GM19035 (cell line): ENCODE results near the gene ALG14.
A peak's percentile ranks its signal among the peaks of the same experiment; 100 is the strongest.
"Not testable (repeated sequence)": the region's sequence is repeated elsewhere in the genome, so short reads cannot be mapped to it uniquely, and the experiment has no call there.

Source experiments
- ATAC-seq: cut with Tn5 transposase; IDR thresholded peaks from one replicate; pipeline ENCODE4 v1.9.1; 2021; ENCODE audit not compliant: unreplicated experiment

The ALG14 gene, protein sequence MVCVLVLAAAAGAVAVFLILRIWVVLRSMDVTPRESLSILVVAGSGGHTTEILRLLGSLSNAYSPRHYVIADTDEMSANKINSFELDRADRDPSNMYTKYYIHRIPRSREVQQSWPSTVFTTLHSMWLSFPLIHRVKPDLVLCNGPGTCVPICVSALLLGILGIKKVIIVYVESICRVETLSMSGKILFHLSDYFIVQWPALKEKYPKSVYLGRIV

GRCh38 chr1:95072532-95073419 lies at the start of gene ALG14:
TSS of gene ALG14 (minus strand) at chr1:95072951. CDS start at chr1:95072898, 53 bp downstream.
- peak; percentile 98 for ATAC-seq

DNA sequence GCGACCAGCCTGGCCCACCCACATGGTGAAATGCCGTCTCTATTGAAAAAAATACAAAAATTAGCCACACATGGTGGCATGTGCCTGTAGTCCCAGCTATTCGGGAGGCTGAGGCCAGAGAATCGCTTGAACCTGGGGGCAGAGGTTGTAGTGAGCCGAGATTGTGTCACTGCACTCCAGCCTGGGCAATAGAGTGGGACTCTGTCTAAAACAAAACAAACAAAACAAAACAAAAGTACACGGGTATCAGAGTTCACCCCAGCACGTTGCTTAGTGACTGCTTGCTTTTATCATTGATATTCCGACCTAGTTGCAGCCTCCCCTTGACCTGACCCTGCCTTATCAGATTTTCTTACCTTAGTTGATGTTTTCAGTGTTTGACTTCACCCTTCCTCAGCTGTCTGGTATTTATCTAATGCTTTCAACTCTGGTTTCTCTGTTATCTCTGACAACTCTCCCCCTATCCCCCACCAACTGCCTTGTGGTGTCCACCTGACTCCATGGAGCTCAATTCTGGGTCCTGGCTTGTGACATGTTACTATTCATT lies 49.5 kb upstream of the ALG14 start:
- no peak for ATAC-seq

DNA sequence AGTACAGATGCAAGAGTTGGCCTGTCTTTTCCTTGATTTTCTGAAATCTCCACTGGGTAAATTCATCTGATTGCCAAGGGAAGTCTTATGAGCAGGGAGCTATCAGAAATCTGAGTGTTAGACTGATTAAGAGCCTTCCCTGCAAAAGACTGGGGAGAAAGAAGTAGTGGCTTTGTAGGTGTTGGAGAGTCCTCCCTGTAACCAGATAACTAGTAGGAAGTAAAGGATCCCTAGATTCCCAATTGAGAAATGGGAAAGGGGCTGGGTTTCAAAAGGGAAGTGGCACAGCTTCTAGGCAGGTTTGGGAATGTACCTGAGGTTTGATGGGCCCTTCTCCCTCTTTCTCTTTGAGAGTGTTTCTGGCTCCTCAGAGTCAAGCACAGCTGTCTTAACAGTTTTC lies 46.5 kb upstream of the ALG14 start:
- no peak for ATAC-seq

GRCh38 chr1:95118710-95119109 lies 46.0 kb upstream of the ALG14 start:
- no peak for ATAC-seq

- ATAC-seq, result no peak
Measured at GRCh38 chr1:95118067-95118499, 45.3 kb upstream of the ALG14 start.

GRCh38 chr1:95117207-95118066 lies 44.7 kb upstream of the ALG14 start, which contains the start of gene TLCD4:
TSS of gene TLCD4 (plus strand) at chr1:95117355. CDS start at chr1:95143902, 26,547 bp downstream.
- peak; percentile 72 for ATAC-seq

- peak; percentile 66 for ATAC-seq
Measured at GRCh38 chr1:95116580-95117206, 43.9 kb upstream of the ALG14 start.

DNA sequence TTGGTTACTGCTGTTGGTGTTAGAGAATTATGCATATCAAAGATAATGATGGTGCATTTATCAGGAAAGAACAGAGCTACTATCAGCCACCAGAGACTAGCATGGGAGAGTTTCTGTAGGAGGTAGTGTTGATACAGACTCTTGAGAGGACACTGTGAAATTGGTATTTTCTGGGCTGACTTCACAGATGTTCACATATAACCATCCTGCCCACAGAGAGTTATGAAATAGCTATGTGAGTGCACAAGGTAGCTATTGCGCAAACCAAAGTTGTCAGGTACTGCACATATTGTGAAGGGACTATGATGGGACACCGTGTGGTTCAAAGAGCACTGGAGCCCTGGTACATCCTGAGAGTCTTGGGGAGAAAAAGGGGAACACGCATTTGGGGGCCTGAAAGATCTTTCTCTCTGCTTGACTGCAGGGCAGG lies 43.0 kb upstream of the ALG14 start:
- ATAC-seq, result no peak

- no peak for ATAC-seq
Measured at GRCh38 chr1:95113684-95114083, 40.9 kb upstream of the ALG14 start.

DNA sequence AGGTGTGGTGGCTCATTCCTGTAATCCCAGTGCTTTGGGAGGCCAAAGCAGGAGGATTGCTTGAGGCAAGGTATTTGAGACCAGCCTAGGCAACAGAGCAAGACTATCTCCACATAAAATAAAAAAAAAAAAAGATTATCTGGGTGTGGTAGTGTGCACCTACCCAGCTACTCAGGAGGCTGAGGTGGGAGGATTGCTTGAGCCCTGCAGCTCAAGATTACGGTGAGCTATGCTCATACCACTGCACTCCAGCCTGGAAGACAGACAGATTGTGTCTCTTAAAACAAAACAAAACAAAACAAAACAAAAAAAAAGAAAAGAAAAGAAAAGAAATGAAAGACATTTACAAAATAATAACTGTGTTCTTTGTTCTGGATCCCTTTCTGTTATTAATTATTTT lies 38.3 kb upstream of the ALG14 start:
- no peak for ATAC-seq

DNA sequence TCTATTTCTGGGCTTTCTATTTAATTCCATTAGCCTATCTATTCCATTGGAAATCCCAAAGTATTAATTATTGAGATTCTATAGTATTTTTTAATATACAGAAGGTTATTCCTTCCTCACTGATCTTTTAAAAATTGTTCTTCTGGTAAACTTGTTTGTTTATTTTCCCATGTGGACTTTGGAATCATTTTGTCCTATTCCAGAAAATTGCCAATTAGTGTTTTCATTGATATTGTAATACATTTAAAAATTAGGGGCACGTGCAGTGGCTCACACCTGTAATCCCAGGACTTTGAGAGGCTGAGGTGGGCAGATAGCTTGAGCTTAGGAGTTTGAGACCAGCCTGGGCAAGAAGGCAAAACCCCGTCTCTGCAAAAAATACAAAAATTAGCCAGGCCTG lies 36.0 kb upstream of the ALG14 start:
- ATAC-seq, result no peak

DNA sequence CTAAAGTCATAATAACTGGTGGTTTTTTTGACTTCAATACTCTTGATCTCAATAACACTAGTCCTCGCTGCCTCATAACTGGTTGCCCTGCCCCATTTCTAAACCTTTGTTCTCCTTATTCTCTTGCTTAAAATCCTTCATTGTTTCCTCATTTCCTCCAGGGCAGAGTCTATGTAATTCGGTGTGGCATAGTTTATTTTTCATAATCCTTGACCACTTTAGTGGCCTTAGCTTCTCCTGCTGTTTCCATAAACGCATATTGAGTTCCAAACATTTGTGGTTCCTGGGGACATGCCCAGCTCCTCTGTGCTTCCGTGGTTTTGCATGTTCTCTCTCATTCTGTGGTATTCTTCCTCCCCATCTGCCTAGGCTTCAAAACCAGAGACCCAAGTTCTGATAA lies 25.4 kb upstream of the ALG14 start:
- ATAC-seq, result no peak

DNA sequence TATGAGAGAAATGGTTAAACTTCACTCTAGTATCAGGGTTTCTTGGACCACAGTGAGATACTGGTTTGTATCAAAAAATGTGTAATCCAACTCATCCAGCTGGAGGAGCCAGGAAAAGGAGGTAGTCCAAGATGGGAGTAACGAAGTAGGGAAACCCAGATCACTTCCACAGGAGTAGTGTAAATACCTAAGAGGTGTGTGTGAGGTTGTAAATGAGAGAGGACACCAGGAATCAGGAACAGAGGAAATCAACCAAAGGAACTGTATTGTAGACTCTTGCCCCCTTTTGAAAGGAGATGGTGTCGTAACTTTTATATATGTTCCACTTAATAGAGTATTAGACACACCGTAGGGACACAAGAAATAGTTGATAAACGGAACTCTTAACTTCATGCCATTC lies 24.7 kb upstream of the ALG14 start:
- ATAC-seq, result no peak

GRCh38 chr1:95096218-95096841 lies 23.6 kb upstream of the ALG14 start:
- ATAC-seq, result peak; percentile 32

- ATAC-seq, result peak; percentile 96
Measured at GRCh38 chr1:95095833-95096217, 23.1 kb upstream of the ALG14 start.

DNA sequence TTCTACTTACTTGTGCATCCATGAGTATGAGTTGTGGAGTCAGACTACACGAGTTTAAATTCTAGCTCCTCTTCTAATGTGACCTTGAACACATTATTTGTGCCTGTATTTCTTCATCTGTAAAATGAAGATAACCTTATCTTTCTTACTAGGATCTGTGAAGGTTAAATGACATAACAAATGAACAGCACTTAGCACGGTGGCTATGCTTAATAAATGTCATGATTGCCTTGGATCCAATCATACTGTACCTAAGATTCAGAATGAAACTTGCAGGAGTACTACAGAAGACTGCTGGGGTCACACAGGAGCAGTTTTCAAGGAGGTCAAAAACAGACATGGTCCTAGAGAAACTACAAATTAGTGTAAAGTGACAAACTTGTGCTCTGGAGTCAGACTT lies 22.2 kb upstream of the ALG14 start:
- no peak for ATAC-seq

- no peak for ATAC-seq
Measured at GRCh38 chr1:95093296-95093695, 20.5 kb upstream of the ALG14 start.

- not testable (repeated sequence) for ATAC-seq
Measured at GRCh38 chr1:95092891-95093290, 20.1 kb upstream of the ALG14 start.

DNA sequence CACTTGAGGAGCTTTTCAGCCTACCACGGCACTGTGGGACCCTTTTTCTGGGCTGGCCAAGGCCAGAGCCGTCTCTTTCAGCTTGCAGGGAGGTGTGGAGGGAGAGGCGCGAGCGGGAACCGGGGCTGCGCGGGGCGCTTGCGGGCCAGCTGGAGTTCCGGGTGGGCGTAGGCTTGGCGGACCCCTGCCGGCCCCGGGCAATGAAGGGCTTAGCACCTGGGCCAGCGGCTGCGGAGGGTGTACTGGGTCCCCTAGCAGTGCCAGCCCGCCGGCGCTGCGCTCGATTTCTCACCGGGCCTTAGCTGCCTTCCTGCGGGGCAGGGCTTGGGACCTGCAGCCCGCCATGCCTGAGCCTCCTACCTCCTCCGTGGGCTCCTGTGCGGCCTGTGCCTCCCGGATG lies 18.5 kb upstream of the ALG14 start:
- not testable (repeated sequence) for ATAC-seq

GRCh38 chr1:95089650-95090287 lies 17.0 kb upstream of the ALG14 start:
- ATAC-seq, result no peak
